Nephron (organoid): ENCODE measurements around the gene DNMT3A.

ENCODE experiments used
- H3K27ac Mint-ChIP-seq, 3 experiments: 2 replicates each; pipeline ENCODE4 v1.8.0; 2020; ENCODE audit warnings: mixed read lengths in 3 of 3, mild to moderate bottlenecking in 2 of 3, moderate library complexity in 1 of 3
- H3K27me3 Mint-ChIP-seq: 2 replicates; pipeline ENCODE4 v1.8.0; 2021; ENCODE audit warnings: low read depth, mild to moderate bottlenecking, moderate library complexity, mixed read lengths
- H3K36me3 Mint-ChIP-seq: 2 replicates; pipeline ENCODE4 v1.8.0; 2020; ENCODE audit warnings: low read depth, mixed read lengths
- H3K4me1 Mint-ChIP-seq: 2 replicates; pipeline ENCODE4 v1.8.0; 2020; ENCODE audit warnings: mixed read lengths
- H3K4me3 Mint-ChIP-seq, 3 experiments: 2 replicates each; pipeline ENCODE4 v1.8.0; 2020; ENCODE audit warnings: mild to moderate bottlenecking in 3 of 3, mixed read lengths in 3 of 3, moderate library complexity in 2 of 3
- H3K9me3 Mint-ChIP-seq: 2 replicates; pipeline ENCODE4 v1.8.0; 2020; ENCODE audit warnings: mixed read lengths
- TF ChIP-seq, protein P1 (sequence below), 3 experiments: fragments of 200-600 bp; sonication (generic); IDR thresholded peaks; one replicate each; pipeline ENCODE4 v1.5.0; 2021; ENCODE audit warnings: antibody characterized with exemption in 3 of 3; ENCODE audit not compliant: unreplicated experiment in 3 of 3

Gene DNMT3A

GRCh38 chr2:25283921-25284320 lies 57.8 kb downstream of the DNMT3A start:
- Mint-ChIP-seq H3K4me1 (peaks cover 36% of the 10 kb centered on the region), H3K9me3 (no peaks in the 10 kb centered on the region), H3K27ac (no peak overlapping the region), H3K36me3 (peaks cover 31% of the 10 kb centered on the region), H3K4me3 (no peak overlapping the region), H3K27me3 (no peaks in the 10 kb centered on the region)
- TF ChIP-seq, protein P1, sequence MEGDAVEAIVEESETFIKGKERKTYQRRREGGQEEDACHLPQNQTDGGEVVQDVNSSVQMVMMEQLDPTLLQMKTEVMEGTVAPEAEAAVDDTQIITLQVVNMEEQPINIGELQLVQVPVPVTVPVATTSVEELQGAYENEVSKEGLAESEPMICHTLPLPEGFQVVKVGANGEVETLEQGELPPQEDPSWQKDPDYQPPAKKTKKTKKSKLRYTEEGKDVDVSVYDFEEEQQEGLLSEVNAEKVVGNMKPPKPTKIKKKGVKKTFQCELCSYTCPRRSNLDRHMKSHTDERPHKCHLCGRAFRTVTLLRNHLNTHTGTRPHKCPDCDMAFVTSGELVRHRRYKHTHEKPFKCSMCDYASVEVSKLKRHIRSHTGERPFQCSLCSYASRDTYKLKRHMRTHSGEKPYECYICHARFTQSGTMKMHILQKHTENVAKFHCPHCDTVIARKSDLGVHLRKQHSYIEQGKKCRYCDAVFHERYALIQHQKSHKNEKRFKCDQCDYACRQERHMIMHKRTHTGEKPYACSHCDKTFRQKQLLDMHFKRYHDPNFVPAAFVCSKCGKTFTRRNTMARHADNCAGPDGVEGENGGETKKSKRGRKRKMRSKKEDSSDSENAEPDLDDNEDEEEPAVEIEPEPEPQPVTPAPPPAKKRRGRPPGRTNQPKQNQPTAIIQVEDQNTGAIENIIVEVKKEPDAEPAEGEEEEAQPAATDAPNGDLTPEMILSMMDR (IDR thresholded peaks at IDR 0.05; ENCODE audit: unreplicated experiment in 3 of 3), result no peak

DNA sequence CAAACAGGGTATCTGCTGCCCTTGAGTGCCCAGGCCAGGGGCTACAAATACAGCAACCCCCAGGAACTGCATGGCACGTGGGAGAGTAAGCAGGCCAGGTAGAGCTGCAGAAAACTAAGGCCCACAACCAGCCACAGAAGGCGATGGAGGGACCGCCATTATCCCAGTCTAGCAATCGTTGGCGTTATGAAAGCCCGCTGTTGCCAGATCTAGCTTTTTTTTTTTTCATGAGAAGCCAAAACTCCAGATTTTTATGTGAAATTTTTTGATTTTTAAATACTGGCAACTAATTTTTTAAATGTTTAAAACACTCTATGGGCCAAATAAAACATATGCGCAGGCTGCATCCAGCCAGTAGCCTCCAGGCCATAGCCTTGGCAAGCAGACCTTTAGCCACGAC lies 59.8 kb downstream of the DNMT3A start:
- Mint-ChIP-seq H3K4me1 (peaks cover 45% of the 10 kb centered on the region), H3K36me3 (peaks cover 30% of the 10 kb centered on the region), H3K4me3 (no peak overlapping the region), H3K27me3 (no peaks in the 10 kb centered on the region), H3K9me3 (no peaks in the 10 kb centered on the region), H3K27ac (no peak overlapping the region)
- TF ChIP-seq, protein P1 (IDR thresholded peaks at IDR 0.05; ENCODE audit: unreplicated experiment in 3 of 3), result no peak

- TF ChIP-seq, protein P1 (IDR thresholded peaks at IDR 0.05; ENCODE audit: unreplicated experiment in 3 of 3), result no peak
- no peak overlapping the region for H3K27ac Mint-ChIP-seq
Observed at GRCh38 chr2:25281522-25281921, 60.2 kb downstream of the DNMT3A start.

GRCh38 chr2:25280051-25280687 lies 61.6 kb downstream of the DNMT3A start:
- peaks cover 34% of the 10 kb centered on the region for H3K36me3 Mint-ChIP-seq
- TF ChIP-seq, protein P1 (IDR thresholded peaks at IDR 0.05; ENCODE audit: unreplicated experiment in 3 of 3), result no peak
- no peaks in the 10 kb centered on the region for H3K27me3 Mint-ChIP-seq
- H3K27ac Mint-ChIP-seq, result peak overlapping the region; percentile 13 to 45 (median 23)
- no peaks in the 10 kb centered on the region for H3K9me3 Mint-ChIP-seq
- H3K4me3 Mint-ChIP-seq, result no peak overlapping the region
- peaks cover 57% of the 10 kb centered on the region for H3K4me1 Mint-ChIP-seq

More at GRCh38 chr2:25281522-25281921, 60.2 kb downstream of the DNMT3A start:
- Mint-ChIP-seq H3K4me1 (peaks cover 45% of the 10 kb centered on the region), H3K27me3 (no peaks in the 10 kb centered on the region), H3K9me3 (no peaks in the 10 kb centered on the region), H3K4me3 (no peak overlapping the region), H3K36me3 (peaks cover 30% of the 10 kb centered on the region)

DNA sequence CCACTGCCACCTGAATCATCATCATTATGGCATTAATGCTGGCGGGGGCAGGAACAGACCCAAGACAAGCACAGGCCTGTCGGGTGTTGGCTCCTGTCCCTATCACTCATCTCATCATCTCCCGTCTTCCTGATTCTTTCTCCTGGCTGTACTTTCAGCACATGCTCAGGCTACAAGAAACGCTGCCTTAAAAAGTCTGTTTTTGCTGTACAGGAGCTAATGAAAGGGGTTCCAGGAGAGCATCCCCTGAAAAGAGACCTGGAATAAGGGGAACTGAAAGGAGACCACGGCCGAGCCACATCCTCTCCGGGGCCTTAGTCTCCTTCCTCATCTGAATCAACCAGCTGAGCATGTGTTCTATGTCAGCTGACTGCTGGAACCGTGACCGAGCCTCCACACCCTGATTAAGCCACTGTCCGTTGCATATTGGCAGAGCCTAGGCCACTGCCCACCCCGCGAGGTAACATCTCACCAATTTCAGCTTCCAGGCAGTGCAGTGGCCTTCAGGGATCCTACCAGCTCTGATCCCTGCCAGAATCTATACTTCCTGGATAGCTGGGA lies 62.6 kb downstream of the DNMT3A start:
- Mint-ChIP-seq H3K4me3 (peak overlapping the region in 2 of 3 experiments; percentile 11 to 59), H3K9me3 (no peaks in the 10 kb centered on the region), H3K27me3 (no peaks in the 10 kb centered on the region), H3K27ac (peak overlapping the region; percentile 76 to 90 (median 80)), H3K36me3 (peaks cover 35% of the 10 kb centered on the region), H3K4me1 (peaks cover 51% of the 10 kb centered on the region)
- TF ChIP-seq, protein P1 (IDR thresholded peaks at IDR 0.05; ENCODE audit: unreplicated experiment in 3 of 3), result no peak
